HTERT RPE-1 (cell line): Measurements from ENCODE around the gene NFKBIB.
"Not testable (repeated sequence)": the region's sequence is repeated elsewhere in the genome, so short reads cannot be mapped to it uniquely, and the experiment has no call there.

Experiments
- in situ Hi-C: fragments of 300-500 bp; cut with MboI; formaldehyde crosslinking; loops from 4 replicates; pipeline ENCODE4 v1.14.3; 2020; ENCODE audit warnings: low sequenced_read_pairs

Gene NFKBIB

DNA sequence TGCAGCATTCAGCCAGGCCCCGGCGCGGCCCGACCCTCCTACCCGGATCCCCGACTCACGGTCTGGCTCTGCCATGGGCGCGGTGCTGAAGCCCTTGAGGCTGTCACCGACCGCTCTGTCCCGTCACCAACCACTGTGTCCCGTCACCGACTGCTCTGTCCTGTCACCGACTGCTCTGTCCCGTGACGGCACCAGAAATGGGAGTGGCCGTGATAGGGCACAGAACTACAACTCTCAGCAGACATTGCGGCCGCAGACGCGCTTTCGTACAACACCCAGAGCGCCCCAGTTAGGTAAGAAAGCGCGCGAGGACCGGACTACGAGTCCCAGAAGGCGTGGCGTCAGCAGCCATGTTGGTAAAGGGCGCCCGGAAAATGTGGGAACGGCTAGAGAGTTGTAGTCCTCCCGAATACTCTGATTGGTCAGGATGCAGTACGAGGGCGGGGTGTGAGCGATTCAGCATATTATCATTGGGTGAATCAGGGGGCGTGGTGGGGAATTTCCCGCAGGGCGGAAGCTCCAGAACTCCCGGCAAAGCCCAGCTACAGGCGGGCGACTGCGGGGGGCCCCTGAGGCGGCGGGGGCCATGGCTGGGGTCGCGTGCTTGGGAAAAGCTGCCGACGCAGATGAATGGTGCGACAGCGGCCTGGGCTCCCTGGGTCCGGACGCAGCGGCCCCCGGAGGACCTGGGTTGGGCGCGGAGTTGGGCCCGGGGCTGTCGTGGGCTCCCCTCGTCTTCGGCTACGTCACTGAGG lies at the start of gene NFKBIB, which contains the start of gene SIRT2:
Gene NFKBIB (plus strand): TSS at position 523 of the 755 bp plus-strand sequence. CDS start 64 bp downstream, at position 587.
Gene SIRT2 (minus strand): TSS at position 172 of the 755 bp plus-strand sequence. CDS start 97 bp downstream, at position 75.
- in situ Hi-C loops = no loop called here

DNA sequence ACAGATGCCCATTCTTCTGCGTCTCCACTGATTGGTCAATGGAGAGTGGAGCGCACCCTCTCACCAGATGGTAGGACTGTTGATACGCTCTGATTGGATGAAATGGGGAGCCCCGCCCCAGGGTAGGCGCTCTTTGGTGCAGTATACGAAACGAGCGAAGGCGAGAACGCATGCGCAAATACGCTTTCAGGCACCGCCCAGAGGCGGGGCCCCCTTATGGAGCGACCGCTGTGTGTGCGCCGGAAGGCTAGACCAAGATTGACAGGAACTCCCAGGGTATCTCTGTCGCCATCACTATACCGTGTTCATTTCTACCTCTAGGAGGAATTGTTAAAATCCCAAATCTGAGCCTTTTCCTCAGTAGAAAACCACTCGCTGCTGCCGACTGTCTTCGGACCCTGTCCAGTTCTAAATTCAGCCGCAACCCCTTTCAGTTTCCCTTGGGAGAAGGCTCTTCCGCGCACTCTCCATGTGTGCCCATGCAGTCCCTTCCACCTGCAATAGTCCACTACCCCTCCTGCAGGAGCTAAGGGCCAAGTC lies 49.3 kb upstream of the NFKBIB start:
- in situ Hi-C loops = no loop called here

GRCh38 chr19:38850976-38851621 lies 48.7 kb upstream of the NFKBIB start:
- in situ Hi-C loops = no loop called here

- in situ Hi-C loops = no loop called here
Observed at GRCh38 chr19:38851622-38852230, 48.0 kb upstream of the NFKBIB start.

DNA sequence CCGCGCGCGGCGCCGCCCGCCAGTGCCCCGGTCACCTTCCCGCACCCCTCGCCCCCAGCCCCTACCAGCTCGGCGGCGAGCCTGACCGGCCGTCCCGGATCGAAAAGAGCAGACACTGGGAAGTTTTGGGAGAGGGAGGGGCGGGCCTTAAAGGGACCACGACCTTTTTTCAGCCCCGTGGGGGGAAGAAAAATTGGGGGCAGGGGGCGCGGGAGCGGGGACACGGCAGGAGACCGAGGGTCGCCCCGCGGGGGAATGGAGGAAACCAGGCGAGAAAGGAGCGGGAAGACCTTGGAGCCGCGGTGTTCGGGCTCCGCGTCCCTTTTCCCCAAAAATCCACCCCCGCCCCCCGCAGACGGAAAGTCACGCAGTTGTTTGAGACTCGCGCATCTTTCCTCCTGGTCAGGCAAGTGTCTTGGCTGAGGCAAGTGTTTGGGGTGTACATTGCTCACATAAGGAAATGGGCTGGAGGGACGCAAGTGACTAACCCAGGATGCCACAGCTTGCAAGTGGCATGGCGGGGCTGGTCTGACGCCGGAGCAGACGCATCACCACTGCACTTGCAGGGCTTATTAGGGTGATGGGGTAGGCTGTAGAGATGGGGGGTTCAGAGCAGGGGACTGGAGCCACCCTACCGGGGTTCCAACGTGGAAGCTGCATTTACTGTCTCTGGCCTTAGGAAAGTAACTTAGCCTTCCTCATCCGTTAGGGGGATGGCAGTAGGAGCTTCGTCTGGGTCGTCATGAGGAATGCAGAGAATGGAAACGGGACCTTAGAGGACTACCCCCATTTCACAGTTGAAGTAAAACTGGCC lies 47.3 kb upstream of the NFKBIB start:
- in situ Hi-C loops = no loop called here

GRCh38 chr19:38853214-38853613 lies 46.6 kb upstream of the NFKBIB start:
- in situ Hi-C loops = no loop called here

DNA sequence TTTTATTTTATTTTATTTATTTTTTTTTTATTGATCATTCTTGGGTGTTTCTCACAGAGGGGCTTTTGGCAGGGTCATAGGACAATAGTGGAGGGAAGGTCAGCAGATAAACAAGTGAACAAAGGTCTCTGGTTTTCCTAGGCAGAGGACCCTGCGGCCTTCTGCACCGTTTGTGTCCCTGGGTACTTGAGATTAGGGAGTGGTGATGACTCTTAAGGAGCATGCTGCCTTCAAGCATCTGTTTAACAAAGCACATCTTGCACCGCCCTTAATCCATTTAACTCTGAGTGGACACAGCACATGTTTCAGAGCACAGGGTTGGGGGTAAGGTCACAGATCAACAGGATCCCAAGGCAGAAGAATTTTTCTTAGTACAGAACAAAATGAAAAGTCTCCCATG lies 44.8 kb upstream of the NFKBIB start:
- in situ Hi-C loops = not testable (repeated sequence)

DNA sequence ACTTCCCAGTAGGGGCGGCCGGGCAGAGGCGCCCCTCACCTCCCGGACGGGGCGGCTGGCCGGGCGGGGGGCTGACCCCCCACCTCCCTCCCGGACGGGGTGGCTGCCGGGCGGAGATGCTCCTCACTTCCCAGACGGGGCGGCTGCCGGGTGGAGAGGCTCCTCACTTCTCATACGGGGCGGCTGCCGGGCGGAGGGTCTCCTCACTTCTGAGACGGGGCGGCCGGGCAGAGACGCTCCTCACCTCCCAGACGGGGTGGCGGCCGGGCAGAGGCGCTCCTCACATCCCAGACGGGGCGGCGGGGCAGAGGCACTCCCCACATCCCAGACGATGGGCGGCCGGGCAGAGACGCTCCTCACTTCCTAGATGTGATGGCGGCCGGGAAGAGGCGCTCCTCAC lies 44.0 kb upstream of the NFKBIB start:
- in situ Hi-C loops = not testable (repeated sequence)

- in situ Hi-C loops = no loop called here
Observed at GRCh38 chr19:38856813-38857212, 43.0 kb upstream of the NFKBIB start.

GRCh38 chr19:38859631-38860204 lies 40.1 kb upstream of the NFKBIB start:
- in situ Hi-C loops = not testable (repeated sequence)

DNA sequence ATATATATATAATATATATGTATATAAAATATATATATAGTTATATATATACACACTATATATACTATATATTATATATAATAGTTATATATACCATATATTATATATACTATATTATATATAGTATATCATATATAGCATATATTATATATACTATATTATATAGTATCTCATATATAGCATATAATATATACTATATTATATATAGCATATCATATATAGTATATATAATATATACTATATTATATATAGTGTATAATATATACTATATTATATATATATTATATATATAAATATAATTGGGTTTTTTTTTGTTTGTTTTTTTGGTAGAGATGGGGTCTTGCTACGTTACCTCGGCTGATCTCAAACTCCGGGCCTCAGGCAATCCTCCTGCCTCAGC lies 38.4 kb upstream of the NFKBIB start:
- in situ Hi-C loops = no loop called here

DNA sequence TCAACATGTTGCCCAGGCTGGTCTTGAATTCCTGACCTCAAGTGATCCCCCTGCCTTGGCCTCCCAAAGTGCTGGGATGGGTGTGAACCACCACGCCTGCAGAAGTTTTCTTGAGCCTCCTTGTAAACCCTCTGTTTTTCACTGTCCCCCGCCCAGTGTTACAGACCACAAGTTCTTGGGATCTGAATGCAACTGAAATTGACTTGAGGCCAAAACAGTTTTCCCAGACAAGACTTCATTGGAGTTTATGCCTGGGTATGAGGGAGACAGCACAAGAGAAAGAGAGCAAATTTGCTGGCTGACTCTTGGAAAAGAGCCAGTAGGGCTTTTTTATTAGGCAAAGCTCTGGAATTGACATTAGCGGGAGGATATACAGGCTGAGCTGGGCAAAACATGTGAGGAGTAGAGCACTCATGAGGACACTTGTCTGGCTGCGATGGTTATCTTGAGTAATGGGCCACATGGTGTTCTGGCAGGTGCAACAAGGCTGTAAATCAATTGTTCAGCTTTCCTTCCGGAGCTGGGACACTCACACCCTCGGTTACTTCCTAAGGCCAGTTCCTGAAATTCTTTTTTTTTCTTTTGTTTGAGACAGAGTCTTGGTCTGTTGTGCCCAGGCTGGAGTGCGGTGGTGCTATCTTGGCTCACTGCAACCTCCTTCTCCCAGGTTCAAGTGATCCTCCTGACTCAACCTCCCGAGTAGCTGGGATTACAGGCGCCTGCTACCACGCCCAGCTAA lies 37.3 kb upstream of the NFKBIB start:
- in situ Hi-C loops = no loop called here

DNA sequence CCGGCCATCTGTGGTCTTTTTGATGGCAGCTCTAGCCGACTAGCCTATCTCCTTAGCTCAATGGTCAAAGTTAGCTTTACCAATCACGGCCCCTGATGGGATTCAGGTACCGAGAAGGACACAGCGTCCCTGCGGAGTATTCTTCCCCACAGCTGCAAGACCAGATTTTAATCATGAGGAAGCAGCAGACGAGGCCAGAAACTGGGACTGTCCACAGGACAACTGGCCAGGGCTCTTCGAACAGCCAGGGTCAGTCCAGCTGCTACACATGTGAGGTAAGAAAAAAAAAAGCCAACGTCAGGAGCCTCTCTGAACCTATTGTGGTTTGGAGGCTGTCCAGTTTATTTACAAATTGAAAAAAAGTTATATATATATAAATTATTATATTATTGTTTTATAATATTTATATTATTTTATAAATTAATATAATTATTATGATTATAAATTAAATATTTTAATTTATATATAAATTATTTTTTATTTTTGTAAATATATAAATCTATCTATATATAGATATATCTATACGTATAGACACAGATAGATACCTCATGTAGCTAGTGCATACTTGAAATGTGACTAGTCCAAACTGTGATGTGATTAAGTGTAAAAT lies 32.5 kb upstream of the NFKBIB start:
- in situ Hi-C loops = no loop called here

- in situ Hi-C loops = no loop called here
Observed at GRCh38 chr19:38868551-38868950, 31.2 kb upstream of the NFKBIB start.

DNA sequence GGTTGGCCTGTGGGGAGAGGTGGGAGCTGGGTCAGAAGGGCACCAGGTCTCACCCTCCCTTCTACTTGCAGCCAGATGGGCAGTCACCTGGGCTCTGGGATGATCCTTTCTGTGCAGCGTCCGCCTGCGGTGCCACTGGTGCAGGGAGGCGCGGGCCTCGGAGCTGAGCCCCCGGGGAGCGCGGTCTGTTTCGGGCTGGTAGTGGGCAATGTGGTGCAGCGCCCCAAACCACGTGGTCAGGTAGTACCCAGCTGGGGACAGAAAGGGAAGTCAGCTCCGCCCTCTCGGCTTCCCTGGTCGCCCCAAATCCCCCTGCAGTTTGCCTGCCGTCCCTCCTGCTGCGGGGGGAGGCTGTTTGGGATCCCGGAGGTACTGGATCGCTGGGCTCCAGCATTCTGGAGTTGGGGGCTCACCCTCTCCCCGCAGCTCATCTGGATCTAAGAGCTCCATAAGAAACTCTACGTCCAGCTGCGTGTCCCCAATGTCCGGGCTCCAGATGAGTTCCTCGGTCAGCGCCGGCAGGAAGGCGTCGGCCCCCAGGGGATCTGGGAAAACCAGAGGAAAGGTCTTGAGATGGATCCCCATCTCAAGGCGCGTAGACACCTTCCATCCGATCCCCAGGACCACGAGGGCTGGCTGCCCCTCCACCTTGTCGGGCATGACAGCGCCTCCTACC lies 30.5 kb upstream of the NFKBIB start:
- in situ Hi-C loops = no loop called here

- in situ Hi-C loops = no loop called here
Observed at GRCh38 chr19:38869836-38870607, 29.7 kb upstream of the NFKBIB start.

GRCh38 chr19:38870612-38871011 lies 29.2 kb upstream of the NFKBIB start:
- in situ Hi-C loops = no loop called here

GRCh38 chr19:38873400-38873799 lies 26.4 kb upstream of the NFKBIB start:
- in situ Hi-C loops = not testable (repeated sequence)
